Forelimb muscle (tissue), 1 donor: ENCODE data around the gene RAPGEF1. TPM values are rescaled to one million over a fixed set of nuclear protein-coding genes. Genes with fewer than 3 reads are reported as not detected.
"Not testable (repeated sequence)": the region's sequence is repeated elsewhere in the genome, so short reads cannot be mapped to it uniquely, and the experiment has no call there.

Experiments
- DNase-seq: peaks from one replicate; pipeline ENCODE4 v3.0.0-alpha.2; 2013; ENCODE audit warnings: low read depth
- polyA plus RNA-seq: library from polyadenylated mRNA; unstranded; fragments of 120-200 nt; gene quantifications from one replicate; pipeline ENCODE4 v1.2.1, GENCODE V29; 2013; ENCODE audit not compliant: insufficient read length

Gene RAPGEF1
- polyA plus RNA-seq, 1 donor, result 90.5 TPM

- no peak for DNase-seq
Measured at GRCh38 chr9:131562032-131562959, 177.6 kb downstream of the RAPGEF1 start.

- no peak for DNase-seq
Measured at GRCh38 chr9:131559421-131560000, 180.4 kb downstream of the RAPGEF1 start.

- DNase-seq, result no peak
Measured at GRCh38 chr9:131557855-131558548, 181.9 kb downstream of the RAPGEF1 start.

- DNase-seq, result no peak
Measured at GRCh38 chr9:131555841-131556673, 183.8 kb downstream of the RAPGEF1 start.

- no peak for DNase-seq
Measured at GRCh38 chr9:131554843-131555351, 185.0 kb downstream of the RAPGEF1 start.

GRCh38 chr9:131554087-131554842 lies 185.6 kb downstream of the RAPGEF1 start:
- no peak for DNase-seq

GRCh38 chr9:131552030-131552429 lies 187.8 kb downstream of the RAPGEF1 start:
- no peak for DNase-seq

GRCh38 chr9:131550465-131550864 lies 189.4 kb downstream of the RAPGEF1 start:
- DNase-seq, result not testable (repeated sequence)

- DNase-seq, result not testable (repeated sequence)
Measured at GRCh38 chr9:131549186-131549585, 190.7 kb downstream of the RAPGEF1 start.

- DNase-seq, result no peak
Measured at GRCh38 chr9:131546336-131547084, 193.4 kb downstream of the RAPGEF1 start.

GRCh38 chr9:131545786-131546335 lies 194.0 kb downstream of the RAPGEF1 start:
- no peak for DNase-seq

- no peak for DNase-seq
Measured at GRCh38 chr9:131545003-131545785, 194.7 kb downstream of the RAPGEF1 start, which contains the start of gene PRRT1B. PRRT1B (plus strand) TSS chr9:131545523; CDS start chr9:131545616, 93 bp downstream.

GRCh38 chr9:131543141-131543540 lies 196.7 kb downstream of the RAPGEF1 start:
- no peak for DNase-seq

- no peak for DNase-seq
Measured at GRCh38 chr9:131539223-131539923, 200.5 kb downstream of the RAPGEF1 start.

GRCh38 chr9:131537946-131538345 lies 201.9 kb downstream of the RAPGEF1 start:
- no peak for DNase-seq

GRCh38 chr9:131534721-131535237 lies 205.1 kb downstream of the RAPGEF1 start:
- DNase-seq, result no peak
